A673 (cell line): ENCODE measurements around the gene GPSM1.

Experiments used
- EZH2 ChIP-seq: fragments of 200-600 bp; sonication (generic); IDR thresholded peaks from 2 replicates; pipeline ENCODE4 v1.6.1; 2017; ENCODE audit warnings: borderline replicate concordance, low read depth, mild to moderate bottlenecking, mixed read lengths, antibody characterized with exemption, low read length; ENCODE audit not compliant: poor library complexity, severe bottlenecking
- TF ChIP-seq, protein P1 (sequence below): fragments of 300-800, 200-600 bp; sonication (generic); conservative IDR thresholded peaks from 2 replicates; pipeline ENCODE4 v1.5.1; 2017; ENCODE audit warnings: low read depth, mild to moderate bottlenecking, antibody characterized with exemption, low read length, moderate library complexity, mixed read lengths

DNA sequence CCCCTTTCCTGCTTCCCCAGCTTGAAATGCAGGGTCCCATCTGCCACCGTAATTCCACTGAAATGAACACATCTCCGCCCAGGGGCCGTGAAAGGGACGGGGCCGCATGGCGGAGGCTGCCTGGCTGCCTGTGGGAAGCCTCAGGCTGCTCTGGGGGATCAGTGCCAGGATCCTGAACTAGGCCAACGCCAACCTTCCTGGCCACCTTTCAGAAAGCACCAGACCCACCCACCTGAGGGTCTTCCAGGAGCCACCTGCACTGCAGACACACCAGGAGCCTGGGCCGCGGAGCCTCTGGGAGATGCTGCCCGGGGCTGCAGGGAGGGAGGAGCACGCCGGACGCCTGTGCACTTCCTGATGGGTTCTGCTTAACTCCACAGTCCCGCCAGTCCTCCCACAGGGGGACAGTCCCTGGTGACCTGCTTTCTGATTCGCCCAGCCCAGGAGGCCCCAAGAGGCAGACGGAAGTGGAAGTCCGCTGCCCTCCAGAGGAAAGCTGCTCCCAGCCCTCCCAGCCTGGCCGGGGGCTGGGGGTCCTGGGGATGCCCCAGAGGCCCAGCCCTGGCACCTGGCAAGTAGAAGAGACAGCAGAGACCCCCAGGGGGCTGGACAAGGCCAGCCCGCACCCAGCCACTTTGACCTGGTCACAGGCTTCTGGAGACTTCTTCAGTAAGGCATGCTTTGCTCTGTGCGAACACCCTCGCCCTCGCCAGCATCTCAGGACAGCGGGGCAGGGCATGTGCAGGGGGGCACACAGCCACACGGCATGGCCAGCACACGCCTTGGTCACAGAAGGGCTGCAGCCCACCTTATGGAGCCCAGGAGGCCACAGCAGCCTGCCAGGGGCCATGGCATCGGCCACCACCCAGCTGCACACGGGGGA, 46.2 kb downstream of the GPSM1 start, which contains the start of gene CARD9:
- TF ChIP-seq, protein P1, sequence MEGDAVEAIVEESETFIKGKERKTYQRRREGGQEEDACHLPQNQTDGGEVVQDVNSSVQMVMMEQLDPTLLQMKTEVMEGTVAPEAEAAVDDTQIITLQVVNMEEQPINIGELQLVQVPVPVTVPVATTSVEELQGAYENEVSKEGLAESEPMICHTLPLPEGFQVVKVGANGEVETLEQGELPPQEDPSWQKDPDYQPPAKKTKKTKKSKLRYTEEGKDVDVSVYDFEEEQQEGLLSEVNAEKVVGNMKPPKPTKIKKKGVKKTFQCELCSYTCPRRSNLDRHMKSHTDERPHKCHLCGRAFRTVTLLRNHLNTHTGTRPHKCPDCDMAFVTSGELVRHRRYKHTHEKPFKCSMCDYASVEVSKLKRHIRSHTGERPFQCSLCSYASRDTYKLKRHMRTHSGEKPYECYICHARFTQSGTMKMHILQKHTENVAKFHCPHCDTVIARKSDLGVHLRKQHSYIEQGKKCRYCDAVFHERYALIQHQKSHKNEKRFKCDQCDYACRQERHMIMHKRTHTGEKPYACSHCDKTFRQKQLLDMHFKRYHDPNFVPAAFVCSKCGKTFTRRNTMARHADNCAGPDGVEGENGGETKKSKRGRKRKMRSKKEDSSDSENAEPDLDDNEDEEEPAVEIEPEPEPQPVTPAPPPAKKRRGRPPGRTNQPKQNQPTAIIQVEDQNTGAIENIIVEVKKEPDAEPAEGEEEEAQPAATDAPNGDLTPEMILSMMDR: no peak
- no peak for TF ChIP-seq EZH2
